GM19035 (cell line): ENCODE data around the gene TRPM2.
"Not testable (repeated sequence)": the region's sequence is repeated elsewhere in the genome, so short reads cannot be mapped to it uniquely, and the experiment has no call there.

Experiments used
- ATAC-seq: cut with Tn5 transposase; IDR thresholded peaks from one replicate; pipeline ENCODE4 v1.9.1; 2021; ENCODE audit not compliant: unreplicated experiment

The TRPM2 gene

GRCh38 chr21:44405948-44406872 lies 52.8 kb downstream of the TRPM2 start:
- ATAC-seq, result no peak

- no peak for ATAC-seq
Observed at GRCh38 chr21:44406953-44407352, 53.5 kb downstream of the TRPM2 start.

GRCh38 chr21:44407493-44407892 lies 54.1 kb downstream of the TRPM2 start:
- ATAC-seq, result no peak

- no peak for ATAC-seq
Observed at GRCh38 chr21:44408226-44408625, 54.8 kb downstream of the TRPM2 start.

GRCh38 chr21:44413566-44414290 lies 60.3 kb downstream of the TRPM2 start:
- ATAC-seq, result no peak

GRCh38 chr21:44414291-44415072 lies 61.1 kb downstream of the TRPM2 start:
- ATAC-seq, result no peak

GRCh38 chr21:44415073-44416025 lies 61.9 kb downstream of the TRPM2 start:
- ATAC-seq, result no peak

GRCh38 chr21:44416193-44416592 lies 62.8 kb downstream of the TRPM2 start:
- ATAC-seq, result no peak

- not testable (repeated sequence) for ATAC-seq
Observed at GRCh38 chr21:44417621-44418107, 64.2 kb downstream of the TRPM2 start.

GRCh38 chr21:44418108-44418875 lies 64.9 kb downstream of the TRPM2 start:
- ATAC-seq, result no peak

GRCh38 chr21:44418876-44419230 lies 65.4 kb downstream of the TRPM2 start:
- ATAC-seq, result no peak

- no peak for ATAC-seq
Observed at GRCh38 chr21:44419679-44420078, 66.3 kb downstream of the TRPM2 start.

GRCh38 chr21:44420416-44421205 lies 67.2 kb downstream of the TRPM2 start:
- no peak for ATAC-seq

- no peak for ATAC-seq
Observed at GRCh38 chr21:44421901-44422840, 68.8 kb downstream of the TRPM2 start.

- ATAC-seq, result no peak
Observed at GRCh38 chr21:44423312-44423821, 69.9 kb downstream of the TRPM2 start.

GRCh38 chr21:44423941-44424607 lies 70.7 kb downstream of the TRPM2 start:
- ATAC-seq, result no peak
